Measurements from ENCODE around the gene OLFML2A.
A peak's percentile ranks its signal among the peaks of the same experiment; 100 is the strongest.
"Not testable (repeated sequence)": the region's sequence is repeated elsewhere in the genome, so short reads cannot be mapped to it uniquely, and the experiment has no call there.

The OLFML2A gene

DNA sequence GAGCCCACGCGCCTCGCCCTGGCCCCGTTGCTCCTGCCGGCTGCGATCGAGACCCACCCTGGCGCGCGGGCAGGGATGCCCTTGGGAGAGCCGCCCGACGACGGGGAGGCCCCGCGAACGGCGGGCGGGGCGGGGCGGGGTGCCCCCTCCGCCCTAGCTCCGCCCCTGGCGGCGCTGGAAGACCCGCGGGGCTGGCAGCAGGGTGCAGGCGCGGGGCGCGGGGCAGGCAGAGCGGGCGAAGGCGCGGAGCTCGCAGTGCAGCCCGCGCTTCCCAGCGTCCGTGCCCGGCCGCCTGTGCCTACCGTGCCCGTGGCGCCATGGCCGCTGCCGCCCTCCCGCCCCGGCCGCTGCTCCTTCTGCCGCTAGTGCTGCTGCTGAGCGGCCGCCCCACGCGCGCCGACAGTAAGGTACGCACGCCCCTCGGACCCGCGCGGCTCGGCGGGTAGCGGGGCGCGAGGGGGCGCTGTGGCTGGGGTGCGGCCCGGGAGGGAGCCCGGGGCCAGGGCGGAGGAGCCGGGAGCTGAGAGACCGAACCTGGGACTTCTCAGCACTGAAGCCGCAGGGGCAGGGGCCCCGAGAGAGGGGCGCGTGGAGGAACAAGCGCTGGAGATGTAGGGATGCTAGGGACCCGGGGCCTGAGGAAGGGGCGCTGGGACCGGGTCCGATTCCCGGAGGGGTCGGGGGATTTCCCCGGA lies at the start of gene OLFML2A:
Gene OLFML2A, plus strand, starts transcription at position 180 of the 695 bp plus-strand sequence. Its CDS starts 138 bp downstream, at position 318.
- peak; percentile 46 for DNase-seq

DNA sequence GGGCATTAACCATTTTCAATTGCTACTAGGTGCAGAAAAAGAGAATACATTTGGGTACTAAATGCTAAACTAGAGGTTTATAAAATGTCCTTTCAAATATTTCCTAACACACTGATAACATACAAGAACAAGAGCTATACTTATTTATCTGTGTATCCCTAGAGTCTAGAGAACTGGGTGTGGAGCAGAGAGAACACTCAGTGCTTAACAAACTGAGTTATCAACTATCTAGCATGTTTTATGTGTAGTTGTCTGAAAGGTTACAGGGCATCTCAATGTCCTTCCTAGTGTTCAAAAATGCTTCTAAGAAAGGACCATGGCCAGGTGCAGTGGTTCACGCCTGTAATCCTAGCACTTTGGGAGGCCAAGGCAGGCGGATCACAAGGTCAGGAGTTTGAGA lies 46.2 kb upstream of the OLFML2A start:
- DNase-seq: no peak

DNA sequence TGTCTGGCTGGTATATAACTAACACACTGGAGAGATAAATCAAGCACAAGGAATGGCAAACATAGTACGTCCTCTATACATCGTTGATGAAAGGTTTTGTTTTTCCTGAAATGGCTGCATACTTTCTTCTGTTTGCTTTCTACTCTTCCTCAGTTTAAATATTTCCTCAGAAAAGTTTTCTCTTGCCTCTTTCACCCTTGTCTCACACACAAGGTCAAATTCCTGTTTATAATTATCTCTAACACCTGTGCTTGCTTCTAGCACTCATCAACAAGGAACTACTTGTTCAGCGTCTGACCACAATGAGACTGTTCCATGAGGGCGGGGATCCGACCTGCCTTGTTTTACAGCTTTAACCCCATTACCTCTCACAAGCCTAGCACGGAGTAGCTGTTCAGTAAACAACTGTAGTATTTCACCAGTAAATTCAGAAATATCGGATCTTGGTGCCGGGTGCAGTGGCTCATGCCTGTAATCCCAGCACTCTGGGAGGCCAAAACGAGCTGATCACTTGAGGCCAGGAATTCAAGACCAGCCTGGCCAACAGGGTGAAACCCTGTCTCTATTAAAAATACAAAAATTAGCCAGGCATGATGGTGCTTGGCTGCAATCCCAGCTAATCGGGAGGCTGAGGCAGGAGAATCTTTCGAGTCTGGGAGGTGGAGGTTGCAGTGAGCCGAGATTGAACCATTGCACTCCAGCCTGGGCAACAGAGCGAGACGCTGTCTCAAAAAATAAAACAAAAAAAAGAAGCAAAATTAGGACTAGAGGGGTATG lies 42.8 kb upstream of the OLFML2A start:
- DNase-seq: no peak

DNA sequence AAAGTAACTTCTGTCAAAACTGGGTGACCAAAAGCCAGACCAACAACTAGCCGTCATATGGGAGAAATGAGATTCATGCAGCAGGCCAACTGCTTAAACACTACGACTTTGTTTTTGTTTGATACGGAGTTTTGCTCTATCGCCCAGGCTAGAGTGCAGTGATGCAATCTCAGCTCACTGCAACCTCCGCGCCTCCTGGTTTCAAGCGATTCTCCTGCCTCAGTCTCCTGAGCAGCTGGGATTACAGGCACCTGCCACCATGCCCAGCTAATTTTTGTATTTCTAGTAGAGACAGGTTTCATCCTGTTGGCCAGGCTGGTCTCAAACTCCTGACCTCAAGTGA lies 42.2 kb upstream of the OLFML2A start:
- DNase-seq: not testable (repeated sequence)

DNA sequence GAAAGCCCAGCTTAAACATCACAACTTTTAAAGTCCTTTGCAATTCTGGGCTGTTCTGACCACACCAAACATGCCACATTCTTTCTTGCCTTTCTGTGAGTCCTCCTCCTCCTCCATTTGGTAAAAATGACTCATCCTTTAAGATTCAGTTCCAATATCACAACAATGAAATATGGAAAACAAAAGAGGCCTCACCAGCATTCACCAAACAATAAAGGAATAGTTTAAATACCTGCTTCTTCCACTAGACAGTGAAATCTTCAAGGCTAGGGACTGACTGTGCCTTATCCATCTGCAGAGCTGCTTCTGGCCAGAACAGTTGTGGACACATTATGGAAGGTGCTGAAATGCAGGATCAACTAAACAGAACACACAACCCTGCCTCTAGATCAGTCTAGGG lies 41.8 kb upstream of the OLFML2A start:
- DNase-seq: no peak

DNA sequence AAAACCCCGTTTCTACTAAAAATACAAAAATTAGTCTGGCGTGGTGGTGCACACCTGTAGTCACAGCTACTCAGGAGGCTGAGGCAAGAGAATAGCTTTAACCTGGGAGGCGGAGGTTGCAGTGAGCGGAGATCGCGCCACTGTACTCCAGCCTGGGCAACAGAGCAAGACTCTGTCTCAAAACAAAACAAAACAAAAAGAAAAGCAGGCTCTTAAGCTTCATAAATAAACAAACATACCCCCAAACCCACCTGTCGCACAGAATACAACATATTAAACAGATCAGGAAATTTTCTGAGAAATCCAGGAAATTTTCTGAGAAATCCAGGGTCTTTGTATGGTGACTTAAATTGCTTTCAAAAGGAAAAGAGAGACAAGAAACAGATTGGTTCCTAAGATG lies 38.9 kb upstream of the OLFML2A start:
- DNase-seq: not testable (repeated sequence)

DNA sequence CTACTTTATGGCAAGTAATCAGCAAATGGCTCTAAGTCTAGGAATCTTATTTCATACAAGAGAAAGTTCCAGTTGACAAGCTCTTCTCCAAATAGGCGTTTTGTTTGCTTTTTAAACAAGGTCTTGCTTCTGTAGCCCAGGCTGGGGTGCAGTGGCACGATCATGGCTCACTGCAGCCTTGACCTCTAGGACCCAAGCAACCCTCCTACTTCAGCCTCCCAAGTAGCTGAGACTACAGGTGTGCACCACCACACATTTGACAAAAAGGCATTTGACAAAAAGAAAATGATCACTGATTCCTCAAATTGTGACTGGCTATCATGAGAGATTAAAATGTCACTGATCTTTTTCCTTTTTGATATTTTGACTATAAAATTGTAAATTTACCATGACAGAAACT lies 37.6 kb upstream of the OLFML2A start:
- no peak for DNase-seq

DNA sequence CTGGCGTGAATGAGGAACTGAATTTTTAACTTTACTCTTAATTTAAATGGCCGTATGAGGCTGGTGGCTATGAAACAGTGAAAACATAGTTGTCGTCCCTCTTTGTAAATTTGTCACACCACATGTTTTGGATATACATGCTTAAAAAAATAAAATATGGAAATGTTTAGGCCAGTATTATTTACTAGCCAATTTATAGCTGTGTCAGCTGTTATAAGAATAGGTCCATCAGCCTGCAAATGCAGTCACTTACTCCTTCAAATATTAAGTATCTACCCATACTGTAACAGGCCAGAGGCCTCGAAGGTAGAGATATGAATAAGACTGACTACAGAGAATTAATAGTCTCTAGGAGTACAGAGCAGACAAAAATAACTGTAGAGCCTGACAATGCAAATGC lies 35.8 kb upstream of the OLFML2A start:
- no peak for DNase-seq

DNA sequence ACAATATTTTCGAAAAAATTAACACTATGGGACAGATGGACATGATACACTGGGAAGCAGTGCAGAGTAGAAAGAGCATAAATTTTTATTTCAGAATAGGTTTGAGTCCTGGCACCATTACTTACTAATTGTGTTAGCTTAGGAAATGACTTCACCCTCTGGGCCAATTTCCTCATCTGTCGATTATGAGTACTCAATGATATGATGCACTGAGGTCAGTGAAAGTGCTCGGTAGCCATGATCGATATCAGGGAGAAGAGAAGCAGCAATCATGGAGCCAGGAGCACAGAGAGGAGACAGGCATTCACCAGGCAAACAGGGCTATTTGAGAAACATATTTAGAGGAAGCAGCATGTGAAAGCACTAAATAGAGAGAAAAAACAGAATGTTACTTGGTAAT lies 35.3 kb upstream of the OLFML2A start:
- no peak for DNase-seq

DNA sequence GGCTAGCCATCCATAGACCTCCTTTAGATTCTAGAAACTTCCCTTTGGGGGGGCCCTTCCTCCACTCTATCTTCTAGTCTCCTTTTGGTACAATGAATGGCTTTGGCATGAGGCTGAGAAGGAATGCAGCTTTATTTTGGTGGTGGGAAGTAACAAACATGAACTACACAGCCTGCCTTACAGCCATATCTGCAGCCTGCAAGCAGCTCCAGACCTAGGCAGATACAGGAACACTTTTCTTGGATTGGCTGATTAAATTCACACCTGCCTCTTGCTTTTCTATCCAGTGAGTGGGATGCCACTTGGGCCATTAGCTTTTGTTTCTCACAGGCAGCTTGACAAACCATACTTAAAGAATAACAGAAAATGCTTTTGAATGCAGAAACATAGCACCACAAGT lies 34.0 kb upstream of the OLFML2A start:
- no peak for DNase-seq

DNA sequence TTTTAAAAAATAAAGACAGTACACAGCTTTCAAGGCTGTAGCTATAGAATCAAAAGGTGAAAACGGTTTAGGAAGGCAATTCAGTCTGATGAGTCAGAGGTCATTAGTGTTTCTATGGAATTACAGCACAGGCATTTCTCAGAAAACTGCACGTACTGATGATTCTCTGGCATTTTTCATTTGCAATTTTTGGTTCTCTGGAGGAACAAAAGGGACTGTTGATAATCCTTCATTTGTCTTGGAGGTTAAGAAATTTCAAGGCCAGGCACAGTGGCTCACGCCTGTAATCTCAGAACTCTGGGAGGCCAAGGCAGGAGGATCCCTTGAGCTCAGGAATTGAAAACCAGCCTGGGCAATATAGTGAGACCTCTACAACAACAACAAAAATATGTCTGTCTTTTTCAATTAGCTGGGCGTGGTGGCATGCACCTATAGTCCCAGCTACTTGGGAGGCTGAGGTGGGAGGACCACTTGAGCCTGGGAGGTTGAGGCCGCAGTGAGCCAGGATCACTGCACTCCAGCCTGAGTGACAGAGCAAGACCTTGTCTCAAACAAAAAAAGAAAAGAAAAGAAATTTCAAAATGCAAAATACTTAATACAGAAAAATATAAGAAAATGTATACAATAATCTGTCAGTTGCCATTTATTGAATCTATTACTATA lies 33.1 kb upstream of the OLFML2A start:
- no peak for DNase-seq

DNA sequence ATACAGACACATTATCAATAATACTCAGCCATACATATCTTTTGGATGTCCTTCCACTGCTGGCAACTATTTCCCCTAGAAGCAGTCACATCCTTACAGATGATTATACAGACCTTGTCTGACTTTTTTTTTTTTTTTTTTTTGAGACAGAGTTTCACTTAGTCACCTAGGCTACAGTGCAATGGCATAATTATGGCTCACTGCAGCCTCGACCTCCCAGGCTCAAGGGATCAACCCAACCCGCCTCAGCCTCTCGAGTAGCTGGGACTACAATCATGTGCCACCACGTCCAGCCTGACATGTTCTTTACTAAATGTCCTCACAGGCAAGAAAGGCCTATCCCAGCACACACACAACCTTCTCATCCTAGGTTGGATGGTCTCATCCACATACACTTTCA lies 29.9 kb upstream of the OLFML2A start:
- DNase-seq: no peak

DNA sequence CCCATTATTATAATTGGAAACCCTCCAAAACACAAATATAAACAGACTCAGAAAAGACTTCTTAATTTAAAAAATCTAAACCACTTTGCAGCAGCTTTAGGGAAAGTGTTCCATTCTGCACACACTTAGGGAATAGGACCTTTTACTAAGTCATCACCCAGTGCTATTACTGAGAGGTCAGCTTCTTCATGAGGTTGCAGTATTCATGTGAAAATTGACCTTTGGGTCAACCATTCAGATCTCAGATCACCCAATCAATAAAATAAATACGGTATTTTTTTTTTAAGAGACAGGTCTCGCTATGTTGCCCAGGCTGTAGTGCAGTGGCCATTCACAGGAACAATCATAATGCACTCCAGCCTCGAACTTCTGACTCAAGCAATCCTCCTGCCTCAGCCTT lies 27.6 kb upstream of the OLFML2A start:
- no peak for DNase-seq

DNA sequence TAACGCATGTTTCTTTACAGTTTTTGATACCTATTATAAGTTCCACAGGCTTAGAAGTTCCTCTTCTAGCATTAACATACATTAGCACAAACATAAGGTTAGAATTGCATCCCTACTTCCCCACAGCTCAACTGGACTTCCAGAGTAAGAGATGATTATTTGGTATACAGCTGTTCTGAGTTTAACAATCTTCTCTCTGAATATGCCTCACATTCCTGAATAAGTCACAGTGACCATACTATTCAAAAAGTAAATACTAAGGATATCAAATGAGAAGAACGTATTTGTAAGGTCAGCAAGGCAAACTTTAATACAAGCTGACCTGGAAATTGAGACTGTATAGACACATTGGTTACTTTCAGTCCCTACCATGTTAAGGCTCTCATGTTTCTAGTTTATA lies 27.2 kb upstream of the OLFML2A start:
- DNase-seq: no peak

DNA sequence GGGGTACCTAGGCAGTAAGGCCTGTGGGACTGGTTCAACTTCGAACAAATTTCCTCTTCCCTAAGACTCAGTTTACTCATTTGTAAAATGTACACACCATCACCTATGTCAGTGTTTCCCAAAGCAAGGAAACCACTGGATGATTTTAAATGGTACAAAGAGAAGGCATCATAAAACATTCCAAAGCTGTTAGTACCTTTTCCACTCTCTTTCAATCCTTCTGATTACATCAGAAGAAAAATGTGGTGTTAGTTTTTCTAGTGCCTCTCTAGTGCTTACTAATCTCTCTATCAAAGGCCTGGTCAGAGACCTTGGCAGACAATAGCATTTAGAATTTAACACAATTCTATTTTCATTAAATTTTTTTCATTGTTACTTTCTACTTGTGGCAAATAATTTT lies 24.0 kb upstream of the OLFML2A start:
- no peak for DNase-seq

DNA sequence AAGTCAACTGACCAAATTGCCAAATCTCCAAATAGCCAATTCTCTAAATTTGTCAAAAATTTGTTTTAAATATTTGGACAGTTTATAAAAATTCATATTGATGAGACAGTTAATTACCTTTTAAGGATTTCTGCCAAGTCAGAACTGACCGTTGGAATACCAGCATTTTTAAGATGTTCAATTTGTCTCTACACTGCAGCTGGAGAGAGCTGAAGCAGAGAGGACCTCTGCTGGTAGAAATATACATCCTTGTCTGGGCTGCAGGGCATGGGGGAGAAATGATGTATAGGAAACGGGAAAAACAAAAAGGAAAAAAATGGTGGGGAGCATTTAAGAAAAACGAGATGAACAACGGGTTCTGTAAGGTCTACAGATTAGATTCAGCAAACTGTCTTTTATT lies 22.6 kb upstream of the OLFML2A start:
- no peak for DNase-seq

DNA sequence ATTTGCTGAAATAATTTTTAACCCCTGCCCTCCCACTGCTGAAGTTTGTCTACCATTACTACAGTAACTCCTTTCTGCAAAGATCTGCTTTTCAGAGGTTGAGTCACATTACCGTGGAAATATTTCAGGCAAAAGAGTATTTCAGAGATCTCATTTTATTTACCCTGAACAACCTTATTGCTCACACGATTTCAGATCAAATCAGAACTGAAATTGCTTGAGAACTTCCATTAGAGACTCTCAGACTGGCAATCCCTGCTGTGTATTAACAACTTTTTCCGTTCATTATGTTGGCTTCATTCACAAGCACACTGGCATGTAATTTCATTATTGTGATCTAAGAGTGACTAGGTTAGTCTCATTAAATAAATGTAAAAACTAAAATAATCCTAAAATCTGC lies 21.9 kb upstream of the OLFML2A start:
- no peak for DNase-seq

DNA sequence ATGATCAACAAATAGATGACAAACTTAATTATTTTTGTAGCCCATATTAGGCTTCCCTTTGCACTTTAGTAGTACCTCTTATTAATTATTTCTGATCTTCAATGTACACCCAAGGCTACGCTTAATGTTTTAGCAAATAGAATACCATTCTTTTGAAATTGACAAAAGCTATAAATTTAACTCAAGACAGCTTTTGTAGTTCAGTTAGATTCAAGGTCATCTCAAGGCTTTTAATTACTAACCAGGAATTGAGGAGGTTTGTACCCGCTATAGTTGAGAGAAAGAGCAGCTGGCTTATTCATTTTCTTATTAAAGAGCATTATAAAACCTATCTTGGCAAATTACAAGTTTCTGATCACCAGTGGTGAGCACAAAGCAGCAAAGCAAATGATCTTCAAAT lies 20.9 kb upstream of the OLFML2A start:
- DNase-seq: no peak

DNA sequence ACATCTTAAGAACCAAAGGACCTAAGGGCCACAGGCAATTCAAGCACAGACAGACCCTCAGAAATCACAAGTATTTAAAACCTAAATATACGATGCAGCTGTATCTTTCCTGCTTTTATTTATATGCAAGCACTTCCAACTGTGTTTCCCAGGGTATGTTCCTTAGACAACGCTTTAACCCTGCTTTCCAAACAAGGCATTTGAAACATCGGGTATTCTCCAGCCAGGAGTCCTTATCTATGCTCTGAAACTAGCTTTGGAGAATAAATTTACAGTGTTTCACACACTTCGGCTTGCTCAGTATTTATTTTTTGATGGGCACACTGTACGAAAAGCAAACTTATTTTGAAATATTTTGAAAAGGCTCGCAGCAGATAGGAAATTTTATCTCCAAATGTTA lies 19.3 kb upstream of the OLFML2A start:
- no peak for DNase-seq

DNA sequence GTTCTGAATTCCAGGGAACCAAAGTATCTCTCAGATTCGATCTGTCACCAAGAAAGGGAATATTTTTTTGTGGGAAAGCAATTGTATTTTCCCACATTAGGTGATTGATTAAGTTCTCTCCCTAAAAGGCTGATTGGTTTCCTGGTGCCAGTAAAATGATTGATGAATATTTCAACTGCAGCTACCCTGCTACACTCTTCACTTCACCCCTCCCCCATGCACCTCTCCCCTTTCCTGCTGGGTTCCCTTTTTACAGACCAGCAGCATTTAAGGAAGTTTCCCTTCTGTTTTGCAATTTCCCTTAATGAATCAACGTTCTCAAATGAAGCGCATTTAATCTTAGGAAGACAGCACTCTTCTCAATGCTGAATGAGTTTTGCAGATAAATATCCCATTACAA lies 18.9 kb upstream of the OLFML2A start:
- no peak for DNase-seq

DNA sequence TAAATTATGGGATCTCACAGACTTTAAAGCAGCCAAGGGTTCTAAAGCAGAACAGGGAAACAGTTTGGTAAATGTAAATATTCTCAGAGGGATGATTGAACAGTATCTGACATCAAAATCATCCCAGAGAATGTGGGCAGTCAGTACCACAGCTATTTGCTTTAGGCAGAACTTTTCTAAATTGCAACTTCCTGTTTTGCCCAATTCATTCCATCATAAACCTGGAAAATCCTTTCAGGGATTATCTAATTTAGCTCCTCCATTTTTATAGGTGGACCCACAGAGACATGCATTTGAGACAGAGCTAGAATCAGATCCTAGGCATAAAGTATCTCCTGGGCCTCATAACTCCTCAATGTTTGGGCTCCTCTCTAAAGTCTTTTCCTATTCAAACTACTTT lies 18.2 kb upstream of the OLFML2A start:
- DNase-seq: no peak

DNA sequence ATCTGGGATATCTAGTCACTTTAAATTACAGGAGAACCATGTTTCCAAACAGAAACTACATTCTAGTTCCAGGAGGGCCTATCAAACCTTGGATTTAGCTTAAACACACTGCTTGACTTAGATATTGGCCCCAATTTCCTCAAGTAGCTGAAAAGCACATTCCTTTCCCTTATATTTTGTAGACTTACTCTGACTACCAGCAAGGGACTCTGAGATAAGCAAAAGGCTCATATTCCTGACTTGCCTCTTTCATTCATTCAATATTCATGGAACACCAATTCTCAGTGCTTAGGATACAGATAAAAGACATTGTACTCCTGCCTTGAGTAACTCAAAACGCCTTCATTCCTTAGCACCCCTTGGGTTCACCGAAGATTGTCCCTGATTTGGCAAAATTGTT lies 17.6 kb upstream of the OLFML2A start:
- DNase-seq: no peak

DNA sequence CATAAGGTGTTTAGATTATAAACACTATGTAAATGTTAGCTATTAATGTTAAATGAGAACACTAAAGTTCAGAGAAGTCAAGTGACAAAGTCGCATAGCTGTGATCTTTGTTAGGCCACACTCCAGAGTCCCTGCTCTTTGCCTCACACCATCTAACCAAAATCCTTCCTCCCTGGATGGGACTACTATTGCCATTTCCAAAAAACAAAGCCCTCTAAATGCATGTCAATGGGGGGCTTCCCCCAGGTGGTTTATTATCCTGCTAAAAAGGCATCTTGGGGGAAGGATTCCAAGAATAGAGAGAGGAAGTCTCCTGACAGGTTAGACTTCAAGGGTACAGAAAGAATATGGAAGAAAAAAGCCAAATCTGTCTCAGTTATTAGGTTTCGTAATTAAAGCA lies 16.2 kb upstream of the OLFML2A start:
- no peak for DNase-seq

DNA sequence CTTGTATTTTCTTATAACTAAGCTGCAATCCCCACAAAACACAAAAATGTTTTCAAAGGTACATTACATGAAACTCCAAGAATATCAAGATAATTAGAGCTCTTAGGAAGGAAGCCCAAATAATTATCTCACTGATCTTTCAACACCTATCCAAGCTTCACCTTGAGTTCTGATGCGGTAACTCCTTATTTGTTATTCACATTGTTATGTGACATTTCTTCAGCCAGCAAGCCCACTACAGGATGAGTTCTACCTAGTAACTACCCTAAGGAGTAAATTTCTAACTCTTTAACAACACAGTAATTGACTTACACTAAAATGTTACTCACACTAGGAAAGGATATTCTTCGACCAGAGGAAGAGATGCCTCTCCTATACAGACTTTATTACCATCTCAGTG lies 15.7 kb upstream of the OLFML2A start:
- DNase-seq: no peak

Measured in femur (tissue), 1 donor.